Measurements from ENCODE around the gene ADGRB2.

- no peak for TF ChIP-seq POLR2AphosphoS5 (IDR thresholded peaks at IDR 0.05)
- no peak for TF ChIP-seq CTCF (IDR thresholded peaks at IDR 0.05)
- no peak for TF ChIP-seq POLR2A (IDR thresholded peaks at IDR 0.05)
- TF ChIP-seq EP300 (IDR thresholded peaks at IDR 0.05): no peak
Observed at GRCh38 chr1:31754397-31754796, 9.7 kb downstream of the ADGRB2 start.
